ENCODE measurements around the gene ZNF415. TPM values are rescaled to one million over a fixed set of nuclear protein-coding genes. Genes with fewer than 3 reads are reported as not detected.

Gene ZNF415
- total RNA-seq, 1 donor from 2014 or later: 5.8 TPM

- no peak overlapping the region for H3K27ac Mint-ChIP-seq
Measured at GRCh38 chr19:53094754-53095575, 37.7 kb downstream of the ZNF415 start.

GRCh38 chr19:53092723-53093122 lies 40.0 kb downstream of the ZNF415 start:
- intact Hi-C loops (cut with micrococcal nuclease): no loop called here
- ChIA-PET CTCF (no interaction called here), POLR2A (no interaction called here)
- Mint-ChIP-seq H3K4me3 (no peak overlapping the region), H3K9me3 (no peaks in the 10 kb centered on the region), H3K27ac (no peak overlapping the region), H3K27me3 (no peaks in the 10 kb centered on the region), H3K4me1 (peaks cover 8% of the 10 kb centered on the region), H3K36me3 (ENCODE audit: low read depth) (peaks cover 73% of the 10 kb centered on the region)
- no peak for DNase-seq
- no peak for ATAC-seq (ENCODE audit: low read depth)
- TF ChIP-seq CTCF (IDR thresholded peaks at IDR 0.05): no peak

More at GRCh38 chr19:53094754-53095575, 37.7 kb downstream of the ZNF415 start:
- intact Hi-C loops (cut with micrococcal nuclease): no loop called here
- Mint-ChIP-seq H3K36me3 (ENCODE audit: low read depth) (peaks cover 76% of the 10 kb centered on the region), H3K27me3 (no peaks in the 10 kb centered on the region), H3K9me3 (no peaks in the 10 kb centered on the region), H3K4me1 (peaks cover 20% of the 10 kb centered on the region), H3K4me3 (no peak overlapping the region)
- CTCF ChIA-PET: no interaction called here
- POLR2A ChIA-PET: no interaction called here
- DNase-seq: no peak
- no peak for TF ChIP-seq CTCF (IDR thresholded peaks at IDR 0.05)
- ATAC-seq (ENCODE audit: low read depth): no peak

GRCh38 chr19:53091413-53092254 lies 41.1 kb downstream of the ZNF415 start:
- no peaks in the 10 kb centered on the region for H3K27me3 Mint-ChIP-seq
- H3K27ac Mint-ChIP-seq: no peak overlapping the region
- DNase-seq (no peak), ATAC-seq (ENCODE audit: low read depth) (no peak)
- H3K9me3 Mint-ChIP-seq: no peaks in the 10 kb centered on the region
- peaks cover 1% of the 10 kb centered on the region for H3K4me1 Mint-ChIP-seq
- ChIA-PET POLR2A (interaction anchor here (0.6 kb wide), 1 partner anchor 998 kb away, joined by 3 read pairs; no protein-coding TSS in a partner anchor), CTCF (no interaction called here)
- no peak overlapping the region for H3K4me3 Mint-ChIP-seq
- TF ChIP-seq CTCF (IDR thresholded peaks at IDR 0.05): no peak
- peaks cover 75% of the 10 kb centered on the region for H3K36me3 Mint-ChIP-seq (ENCODE audit: low read depth)
- intact Hi-C loops (cut with micrococcal nuclease): no loop called here

- POLR2A ChIA-PET: no interaction called here
- intact Hi-C loops (cut with micrococcal nuclease): no loop called here
- Mint-ChIP-seq H3K27ac (no peak overlapping the region), H3K36me3 (ENCODE audit: low read depth) (peaks cover 86% of the 10 kb centered on the region), H3K4me1 (no peaks in the 10 kb centered on the region), H3K4me3 (no peak overlapping the region), H3K9me3 (peaks cover 3% of the 10 kb centered on the region), H3K27me3 (no peaks in the 10 kb centered on the region)
- no peak for DNase-seq
- no peak for TF ChIP-seq CTCF (IDR thresholded peaks at IDR 0.05)
- CTCF ChIA-PET: no interaction called here
- no peak for ATAC-seq (ENCODE audit: low read depth)
Measured at GRCh38 chr19:53088091-53088490, 44.6 kb downstream of the ZNF415 start.

- H3K36me3 Mint-ChIP-seq (ENCODE audit: low read depth): peaks cover 90% of the 10 kb centered on the region
- no peak overlapping the region for H3K4me3 Mint-ChIP-seq
- DNase-seq: no peak
- intact Hi-C loops (cut with micrococcal nuclease): no loop called here
- TF ChIP-seq CTCF (IDR thresholded peaks at IDR 0.05): no peak
- ATAC-seq (ENCODE audit: low read depth): no peak
- H3K4me1 Mint-ChIP-seq: no peaks in the 10 kb centered on the region
- H3K27me3 Mint-ChIP-seq: no peaks in the 10 kb centered on the region
- ChIA-PET POLR2A (no interaction called here), CTCF (no interaction called here)
- no peak overlapping the region for H3K27ac Mint-ChIP-seq
- peaks cover 3% of the 10 kb centered on the region for H3K9me3 Mint-ChIP-seq
Measured at GRCh38 chr19:53086949-53087348, 45.8 kb downstream of the ZNF415 start.
